ENCODE results near the gene DEF6.

DEF6 gene

GRCh38 chr6:35287671-35288396 is 9.8 kb upstream of the DEF6 start:
- TF ChIP-seq CTCF (IDR thresholded peaks at IDR 0.05), result no peak

GRCh38 chr6:35288834-35289233 is 8.8 kb upstream of the DEF6 start:
- TF ChIP-seq CTCF (IDR thresholded peaks at IDR 0.05), result no peak

- TF ChIP-seq CTCF (IDR thresholded peaks at IDR 0.05), result no peak
These were observed 6.1 kb upstream of the DEF6 start for GRCh38 chr6:35291491-35291890.

GRCh38 chr6:35292494-35292893 is 5.1 kb upstream of the DEF6 start:
- no peak for TF ChIP-seq CTCF (IDR thresholded peaks at IDR 0.05)

- TF ChIP-seq CTCF (IDR thresholded peaks at IDR 0.05), result no peak
These were observed 3.9 kb upstream of the DEF6 start for GRCh38 chr6:35293681-35294080.

GRCh38 chr6:35294308-35294945 is 3.2 kb upstream of the DEF6 start:
- peak; percentile 76 for TF ChIP-seq CTCF (IDR thresholded peaks at IDR 0.05)

- TF ChIP-seq CTCF (IDR thresholded peaks at IDR 0.05), result no peak
These were observed 2.6 kb upstream of the DEF6 start for GRCh38 chr6:35295036-35295435.
